Measurements from ENCODE around the gene PRPS1L1. TPM values are rescaled to one million over a fixed set of nuclear protein-coding genes. Genes with fewer than 3 reads are reported as not detected.

Gene PRPS1L1
- not detected in 2 replicates for total RNA-seq

GRCh38 chr7:18027628-18028027 is at the start of gene PRPS1L1:
TSS of gene PRPS1L1 (minus strand) at chr7:18027846.

Other genes with a start within 250 kb of the PRPS1L1 start
- gene SNX13, start 87.4 kb downstream of the PRPS1L1 start, total RNA-seq: 53.3 and 60.5 TPM in 2 replicates

All from uterine smooth muscle cell (primary cell).